Trophoblast cell (in vitro differentiated cells and primary cell): ENCODE data around the gene ADAMTSL5.

ENCODE experiments used
- DNase-seq, 2 donors: peaks; one replicate each; pipeline ENCODE4 v3.0.0-alpha.2; 2016
- H2AFZ ChIP-seq: 2 replicates; pipeline ENCODE4 v1.6.1; 2013; ENCODE audit warnings: low read length, moderate library complexity, mild to moderate bottlenecking; ENCODE audit not compliant: insufficient read depth, poor library complexity
- H2AK5ac ChIP-seq: 2 replicates; pipeline ENCODE4 v1.6.1; 2013; ENCODE audit warnings: mild to moderate bottlenecking, low read length
- H2BK120ac ChIP-seq: 2 replicates; pipeline ENCODE4 v1.6.1; 2013; ENCODE audit warnings: low read length, mild to moderate bottlenecking, moderate library complexity; ENCODE audit not compliant: insufficient read depth, poor library complexity
- H2BK12ac ChIP-seq: 2 replicates; pipeline ENCODE4 v1.6.1; 2013; ENCODE audit warnings: mild to moderate bottlenecking, low read length, moderate library complexity
- H2BK5ac ChIP-seq: 2 replicates; pipeline ENCODE4 v1.6.1; 2013; ENCODE audit warnings: low read length, low read depth, moderate library complexity, mild to moderate bottlenecking; ENCODE audit not compliant: poor library complexity
- H3K14ac ChIP-seq: 2 replicates; pipeline ENCODE4 v1.6.1; 2013; ENCODE audit warnings: mild to moderate bottlenecking, low read length
- H3K18ac ChIP-seq: 2 replicates; pipeline ENCODE4 v1.6.1; 2013; ENCODE audit warnings: mild to moderate bottlenecking, low read length
- H3K23ac ChIP-seq: 2 replicates; pipeline ENCODE4 v1.6.1; 2013; ENCODE audit warnings: low read length
- H3K27ac ChIP-seq: 2 replicates; pipeline ENCODE4 v1.5.1; 2013; ENCODE audit warnings: low read depth, mild to moderate bottlenecking, inconsistent platforms, low read length, moderate library complexity
- H3K27me3 ChIP-seq: 2 replicates; pipeline ENCODE4 v1.6.1; 2013; ENCODE audit warnings: inconsistent platforms, mild to moderate bottlenecking, low read length, moderate library complexity; ENCODE audit not compliant: insufficient read depth
- H3K36me3 ChIP-seq, 2 experiments: 1 replicate in 1 of 2; 2 replicates in 1 of 2; pipeline ENCODE4 v1.6.1; 2013; ENCODE audit warnings: low read length in 2 of 2, mild to moderate bottlenecking in 2 of 2, moderate library complexity in 1 of 2; ENCODE audit not compliant: insufficient read depth in 2 of 2, control insufficient read depth in 1 of 2
- H3K4ac ChIP-seq: 2 replicates; pipeline ENCODE4 v1.6.1; 2013; ENCODE audit warnings: low read depth, mild to moderate bottlenecking, low read length, moderate library complexity
- H3K4me1 ChIP-seq, 2 experiments: 1 replicate in 1 of 2; 2 replicates in 1 of 2; pipeline ENCODE4 v1.6.1; 2013; ENCODE audit warnings: low read length in 2 of 2, mild to moderate bottlenecking in 2 of 2, moderate library complexity in 1 of 2; ENCODE audit not compliant: insufficient read depth in 2 of 2, control insufficient read depth in 1 of 2
- H3K4me2 ChIP-seq: 2 replicates; pipeline ENCODE4 v1.6.1; 2013; ENCODE audit warnings: inconsistent platforms, mild to moderate bottlenecking, low read length, moderate library complexity
- H3K4me3 ChIP-seq: 2 replicates; pipeline ENCODE4 v1.5.1; 2013; ENCODE audit warnings: mild to moderate bottlenecking, low read depth, low read length, inconsistent platforms
- H3K79me1 ChIP-seq: one replicate; pipeline ENCODE4 v1.6.1; 2013; ENCODE audit warnings: low read length
- H3K79me2 ChIP-seq: 2 replicates; pipeline ENCODE4 v1.6.1; 2013; ENCODE audit warnings: low read length, mild to moderate bottlenecking; ENCODE audit not compliant: control insufficient read depth, insufficient read depth, poor library complexity
- H3K9ac ChIP-seq: 2 replicates; pipeline ENCODE4 v1.6.1; 2013; ENCODE audit warnings: mild to moderate bottlenecking, low read length
- H3K9me3 ChIP-seq: 2 replicates; pipeline ENCODE4 v1.6.1; 2013; ENCODE audit warnings: low read depth, mild to moderate bottlenecking, control low read depth, inconsistent platforms, low read length; ENCODE audit not compliant: insufficient read depth
- H4K12ac ChIP-seq: 2 replicates; pipeline ENCODE4 v1.6.1; 2013; ENCODE audit warnings: low read depth, mild to moderate bottlenecking, low read length, moderate library complexity
- H4K8ac ChIP-seq: 2 replicates; pipeline ENCODE4 v1.6.1; 2013; ENCODE audit warnings: low read depth, mild to moderate bottlenecking, low read length, moderate library complexity
- H4K91ac ChIP-seq: one replicate; pipeline ENCODE4 v1.6.1; 2013; ENCODE audit warnings: low read depth, mild to moderate bottlenecking, low read length, moderate library complexity
- WGBS: extraction: QIAGEN DNeasy Blood & Tissue Kit; methylation state at CpG from one replicate; pipeline ENCODE4 v1.1.7; 2013; ENCODE audit warnings: missing lambda C conversion rate; ENCODE audit not compliant: insufficient read length, insufficient coverage; ENCODE audit errors: extremely low coverage; 5-methylcytosine and 5-hydroxymethylcytosine counted together

The ADAMTSL5 gene

DNA sequence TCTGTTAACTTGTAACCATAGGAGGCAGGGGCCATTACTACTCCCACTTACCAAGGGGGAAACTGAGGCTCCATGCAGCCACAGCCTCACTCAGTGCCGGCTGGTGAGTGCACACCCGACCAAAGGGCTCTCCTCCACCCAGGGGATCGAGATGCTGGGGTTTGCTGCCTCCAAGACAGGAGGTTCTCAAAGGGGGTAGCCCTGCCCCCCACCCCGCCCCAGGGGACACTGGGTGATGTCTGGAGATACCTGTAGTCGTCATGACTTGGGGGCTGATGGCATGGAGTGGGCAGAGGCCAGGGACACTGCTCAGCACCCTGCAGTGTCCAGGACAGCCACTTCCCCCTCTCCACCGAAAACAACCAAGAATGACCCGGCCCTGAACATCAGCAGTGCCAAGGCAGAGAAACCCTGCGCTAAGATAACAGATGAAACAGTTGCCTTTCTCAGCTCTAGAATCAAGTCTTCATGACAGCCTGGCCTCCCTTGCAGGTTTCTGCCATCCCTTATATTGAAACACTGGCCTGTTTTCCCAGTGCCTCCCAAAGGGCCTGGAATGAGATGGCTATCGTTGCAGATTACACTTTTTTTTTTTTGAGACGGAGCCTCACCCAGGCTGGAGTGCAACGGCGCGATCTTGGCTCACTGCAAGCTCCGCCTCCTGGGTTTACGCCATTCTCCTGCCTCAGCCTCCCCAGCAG lies 18.6 kb downstream of the ADAMTSL5 start:
- peaks cover 4% of the 10 kb centered on the region for H3K79me2 ChIP-seq
- peaks cover 3% of the 10 kb centered on the region for H3K9me3 ChIP-seq
- no peak overlapping the region for H2AK5ac ChIP-seq
- no peaks in the 10 kb centered on the region for H3K36me3 ChIP-seq
- H3K23ac ChIP-seq: no peak overlapping the region
- H3K79me1 ChIP-seq: peaks cover 10% of the 10 kb centered on the region
- no peak overlapping the region for H2AFZ ChIP-seq
- H3K9ac ChIP-seq: no peak overlapping the region
- H3K4me2 ChIP-seq: no peak overlapping the region
- WGBS: no CpG with 5 or more reads among the region's 15 CpGs
- no peak overlapping the region for H2BK5ac ChIP-seq
- no peak overlapping the region for H4K91ac ChIP-seq
- no peak overlapping the region for H4K8ac ChIP-seq
- H3K27ac ChIP-seq: no peak overlapping the region
- DNase-seq: no peak
- H3K18ac ChIP-seq: no peak overlapping the region
- peaks cover 17 to 19% of the 10 kb centered on the region in 2 experiments for H3K4me1 ChIP-seq
- H3K14ac ChIP-seq: no peak overlapping the region
- H4K12ac ChIP-seq: no peak overlapping the region
- no peak overlapping the region for H3K4me3 ChIP-seq
- no peak overlapping the region for H3K4ac ChIP-seq
- H2BK12ac ChIP-seq: no peak overlapping the region
- peaks cover 5% of the 10 kb centered on the region for H3K27me3 ChIP-seq
- no peak overlapping the region for H2BK120ac ChIP-seq

DNA sequence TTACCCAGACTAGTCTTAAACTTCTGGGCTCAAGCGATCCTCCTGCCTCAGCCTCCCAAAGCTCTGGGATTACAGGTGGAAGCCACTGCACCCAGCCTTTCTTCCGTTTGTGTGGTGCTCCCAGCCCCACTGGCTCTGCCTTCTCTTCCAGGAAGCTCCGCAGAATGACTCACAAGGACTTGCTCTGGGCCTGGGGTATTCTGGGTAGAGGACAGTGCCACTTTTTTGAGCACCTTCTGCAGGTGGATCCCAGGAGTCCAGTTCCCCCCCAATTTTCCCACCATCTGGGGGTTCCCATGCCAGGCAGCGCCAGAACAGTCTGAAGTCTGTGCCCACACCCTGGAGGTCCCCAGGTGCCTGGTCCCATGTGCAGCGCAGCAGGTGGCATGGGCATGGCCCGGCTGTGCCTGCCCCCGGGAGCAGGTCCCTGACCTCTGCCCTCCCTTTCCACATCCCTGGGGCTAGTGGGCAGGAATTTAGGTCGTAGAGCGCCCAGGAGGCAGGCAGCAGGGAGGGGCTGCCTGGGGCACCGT lies 20.3 kb downstream of the ADAMTSL5 start:
- no peak overlapping the region for H3K9ac ChIP-seq
- H4K12ac ChIP-seq: no peak overlapping the region
- no peak overlapping the region for H2AK5ac ChIP-seq
- no peak overlapping the region for H4K91ac ChIP-seq
- no peak overlapping the region for H3K4me3 ChIP-seq
- peaks cover 17 to 19% of the 10 kb centered on the region in 2 experiments for H3K4me1 ChIP-seq
- H3K4ac ChIP-seq: no peak overlapping the region
- DNase-seq: no peak
- H3K4me2 ChIP-seq: no peak overlapping the region
- peaks cover 4% of the 10 kb centered on the region for H3K79me2 ChIP-seq
- peaks cover 5% of the 10 kb centered on the region for H3K27me3 ChIP-seq
- H3K27ac ChIP-seq: no peak overlapping the region
- no peak overlapping the region for H2BK5ac ChIP-seq
- no peaks in the 10 kb centered on the region for H3K36me3 ChIP-seq
- no peak overlapping the region for H3K18ac ChIP-seq
- peaks cover 10% of the 10 kb centered on the region for H3K79me1 ChIP-seq
- no peak overlapping the region for H2BK12ac ChIP-seq
- WGBS: no CpG with 5 or more reads among the region's 10 CpGs
- peaks cover 6% of the 10 kb centered on the region for H3K9me3 ChIP-seq
- H4K8ac ChIP-seq: no peak overlapping the region
- no peak overlapping the region for H3K23ac ChIP-seq
- H2AFZ ChIP-seq: no peak overlapping the region
- H2BK120ac ChIP-seq: no peak overlapping the region
- no peak overlapping the region for H3K14ac ChIP-seq

DNA sequence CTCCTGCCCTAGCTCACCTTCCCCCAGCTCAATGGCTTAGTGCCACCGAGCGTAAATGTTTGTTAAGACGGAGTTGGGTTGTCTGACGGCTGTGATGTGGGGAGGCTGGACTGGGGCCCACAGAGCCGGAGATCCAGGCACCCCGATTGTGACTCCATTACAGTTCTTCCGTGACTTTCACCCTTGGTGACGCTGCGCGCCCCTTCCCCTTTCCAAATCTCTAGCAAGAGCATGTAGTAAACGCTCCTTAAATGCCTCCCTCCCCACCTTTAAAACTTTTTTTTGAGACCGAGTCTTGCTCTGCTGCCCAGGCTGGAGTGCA lies 21.0 kb downstream of the ADAMTSL5 start:
- no peak overlapping the region for H2AK5ac ChIP-seq
- no peak overlapping the region for H2BK5ac ChIP-seq
- peak overlapping the region; percentile 96 for H3K4me2 ChIP-seq
- H2AFZ ChIP-seq: no peak overlapping the region
- H3K18ac ChIP-seq: no peak overlapping the region
- H3K27me3 ChIP-seq: peaks cover 5% of the 10 kb centered on the region
- no peak overlapping the region for H4K91ac ChIP-seq
- H3K4ac ChIP-seq: no peak overlapping the region
- no CpG with 5 or more reads among the region's 12 CpGs for WGBS
- H3K9me3 ChIP-seq: peaks cover 7% of the 10 kb centered on the region
- H3K9ac ChIP-seq: no peak overlapping the region
- peaks cover 4% of the 10 kb centered on the region for H3K79me2 ChIP-seq
- no peak overlapping the region for H3K4me3 ChIP-seq
- H3K79me1 ChIP-seq: peaks cover 10% of the 10 kb centered on the region
- no peak overlapping the region for H3K23ac ChIP-seq
- no peak for DNase-seq
- H3K27ac ChIP-seq: no peak overlapping the region
- no peak overlapping the region for H4K8ac ChIP-seq
- H4K12ac ChIP-seq: no peak overlapping the region
- peaks cover 17 to 18% of the 10 kb centered on the region in 2 experiments for H3K4me1 ChIP-seq
- no peak overlapping the region for H2BK120ac ChIP-seq
- no peaks in the 10 kb centered on the region for H3K36me3 ChIP-seq
- no peak overlapping the region for H3K14ac ChIP-seq
- H2BK12ac ChIP-seq: no peak overlapping the region

DNA sequence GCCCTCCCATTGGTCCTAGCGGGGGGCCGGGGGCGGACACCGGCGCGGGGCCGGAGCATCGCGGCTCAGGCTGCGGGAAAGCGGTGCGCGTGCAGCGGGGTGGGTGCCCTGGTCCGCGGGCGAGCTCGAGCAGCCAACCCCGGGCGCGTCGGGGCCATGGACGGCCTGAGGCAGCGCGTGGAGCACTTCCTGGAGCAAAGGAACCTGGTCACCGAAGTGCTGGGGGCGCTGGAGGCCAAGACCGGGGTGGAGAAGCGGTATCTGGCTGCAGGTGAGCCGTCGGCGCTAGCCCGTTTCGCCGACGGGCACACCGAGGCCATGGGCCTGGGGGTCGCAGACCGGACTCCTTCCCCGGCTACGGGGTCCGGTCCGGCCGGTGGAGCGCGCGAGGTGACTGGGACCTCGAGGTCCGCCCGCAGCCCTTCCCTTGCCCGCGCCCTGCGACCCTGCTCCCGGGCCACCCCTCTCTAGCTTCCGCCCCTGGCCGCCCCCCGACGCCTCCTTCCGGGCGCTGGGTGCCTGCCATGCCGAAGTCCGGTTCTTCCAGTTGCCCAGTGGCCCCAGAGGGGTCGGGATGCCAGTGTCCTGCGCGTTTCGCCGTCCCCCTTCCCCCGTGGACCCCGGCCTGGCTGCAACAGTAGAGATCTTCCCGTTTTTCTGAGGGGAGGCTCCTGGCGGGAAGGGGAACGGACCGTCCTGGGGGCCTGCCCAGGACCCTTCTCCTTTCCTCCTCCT lies 21.5 kb downstream of the ADAMTSL5 start, which contains the start of gene REEP6:
Gene REEP6, plus strand, starts transcription at position 68 of the 735 bp plus-strand sequence. Its CDS starts 89 bp downstream, at position 157.
- H3K23ac ChIP-seq: no peak within 1 kb of the TSS
- H3K27me3 ChIP-seq: peaks cover 5% of the 10 kb centered on the region
- H3K9me3 ChIP-seq: peaks cover 7% of the 10 kb centered on the region
- H3K79me1 ChIP-seq: peaks cover 10% of the 10 kb centered on the region
- peaks cover 14 to 17% of the 10 kb centered on the region in 2 experiments for H3K4me1 ChIP-seq
- H3K79me2 ChIP-seq: peaks cover 4% of the 10 kb centered on the region
- H4K8ac ChIP-seq: peak within 1 kb of the TSS; percentile 94
- H3K4me2 ChIP-seq: peak within 1 kb of the TSS; percentile 97
- peak within 1 kb of the TSS; percentile 32 for H2BK5ac ChIP-seq
- H3K14ac ChIP-seq: peak within 1 kb of the TSS; percentile 65
- no peaks in the 10 kb centered on the region for H3K36me3 ChIP-seq
- H2BK12ac ChIP-seq: no peak within 1 kb of the TSS
- peak within 1 kb of the TSS; percentile 21 for H3K4ac ChIP-seq
- peak within 1 kb of the TSS; percentile 55 for H3K18ac ChIP-seq
- peak within 1 kb of the TSS; percentile 27 for H2AK5ac ChIP-seq
- H2BK120ac ChIP-seq: peak within 1 kb of the TSS; percentile 61
- H3K4me3 ChIP-seq: peak within 1 kb of the TSS; percentile 70
- no CpG with 5 or more reads among the region's 73 CpGs for WGBS
- peak within 1 kb of the TSS; percentile 83 for H4K12ac ChIP-seq
- peak within 1 kb of the TSS; percentile 92 for H2AFZ ChIP-seq
- H4K91ac ChIP-seq: peak within 1 kb of the TSS; percentile 72
- no peak for DNase-seq
- no peak within 1 kb of the TSS for H3K27ac ChIP-seq
- H3K9ac ChIP-seq: peak within 1 kb of the TSS; percentile 68
